ENCODE measurements around the gene TMEM178B.

TMEM178B gene

GRCh38 chr7:141231018-141231792, 157.3 kb downstream of the TMEM178B start:
- H3K9me3 ChIP-seq (ENCODE audit: control insufficient read depth, low read length) = no peaks in the 10 kb centered on the region
- H3K4me1 ChIP-seq (ENCODE audit: control insufficient read depth, insufficient read depth, low read length) = no peaks in the 10 kb centered on the region
- peaks cover 30% of the 10 kb centered on the region for H3K27me3 ChIP-seq (replicated peaks; ENCODE audit: control insufficient read depth, insufficient read depth, low read length)
- DNase-seq (ENCODE audit: low read depth) = peak; percentile 39
- H3K4me3 ChIP-seq (ENCODE audit: low read length) = no peak overlapping the region
- no peak overlapping the region for H3K9ac ChIP-seq (ENCODE audit: low read length)
- no peaks in the 10 kb centered on the region for H3K36me3 ChIP-seq (ENCODE audit: control insufficient read depth, insufficient read depth, low read length, severe bottlenecking)

- H3K9me3 ChIP-seq (ENCODE audit: control insufficient read depth, low read length) = no peaks in the 10 kb centered on the region
- H3K9ac ChIP-seq (ENCODE audit: low read length) = no peak overlapping the region
- H3K27me3 ChIP-seq (replicated peaks; ENCODE audit: control insufficient read depth, insufficient read depth, low read length) = peaks cover 32% of the 10 kb centered on the region
- H3K4me3 ChIP-seq (ENCODE audit: low read length) = no peak overlapping the region
- H3K36me3 ChIP-seq (ENCODE audit: control insufficient read depth, insufficient read depth, low read length, severe bottlenecking) = no peaks in the 10 kb centered on the region
- no peaks in the 10 kb centered on the region for H3K4me1 ChIP-seq (ENCODE audit: control insufficient read depth, insufficient read depth, low read length)
- no peak for DNase-seq (ENCODE audit: low read depth)
Measured at GRCh38 chr7:141232286-141233051, 158.6 kb downstream of the TMEM178B start.

DNA sequence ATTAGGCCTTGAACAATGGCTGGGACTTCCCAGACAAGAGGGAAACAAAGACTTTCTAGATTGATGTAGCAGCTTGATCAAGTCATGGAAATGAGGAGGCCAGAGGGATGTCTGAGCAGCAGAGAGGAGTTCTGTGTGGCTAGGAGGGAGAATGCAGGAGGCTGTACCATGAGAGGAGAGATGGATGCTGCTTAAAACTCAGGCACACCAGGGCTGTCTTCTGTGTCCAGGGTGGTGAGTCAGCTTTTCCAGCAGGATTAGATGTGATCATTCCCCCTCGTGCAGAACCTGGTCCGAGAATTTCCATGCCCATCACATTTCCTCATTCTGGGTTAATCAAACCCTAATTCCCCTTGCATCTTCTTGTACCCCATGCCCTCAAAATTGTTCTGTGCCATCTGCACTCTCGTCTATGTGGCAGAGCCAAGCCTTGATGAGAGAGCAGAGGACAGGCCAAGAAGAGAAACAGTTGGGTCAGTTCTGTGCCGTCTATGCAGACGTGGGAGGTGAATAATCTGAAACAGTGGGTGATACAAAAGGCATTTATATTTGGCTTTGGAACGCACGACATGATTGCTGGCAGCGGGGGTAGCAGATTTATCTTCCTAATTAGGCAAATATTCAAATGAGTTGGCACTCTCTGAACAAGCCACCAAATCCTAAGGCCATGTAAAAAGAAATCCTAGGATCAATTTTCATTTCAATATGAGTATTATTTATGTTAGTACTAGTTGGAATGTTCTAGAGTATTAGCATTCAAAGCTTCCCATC, 160.7 kb downstream of the TMEM178B start:
- Histone ChIP-seq H3K9ac (ENCODE audit: low read length) (no peak overlapping the region), H3K4me3 (ENCODE audit: low read length) (no peak overlapping the region), H3K4me1 (ENCODE audit: control insufficient read depth, insufficient read depth, low read length) (no peaks in the 10 kb centered on the region), H3K27me3 (replicated peaks; ENCODE audit: control insufficient read depth, insufficient read depth, low read length) (peaks cover 29% of the 10 kb centered on the region), H3K36me3 (ENCODE audit: control insufficient read depth, insufficient read depth, low read length, severe bottlenecking) (no peaks in the 10 kb centered on the region), H3K9me3 (ENCODE audit: control insufficient read depth, low read length) (no peaks in the 10 kb centered on the region)
- DNase-seq (ENCODE audit: low read depth) = no peak

DNA sequence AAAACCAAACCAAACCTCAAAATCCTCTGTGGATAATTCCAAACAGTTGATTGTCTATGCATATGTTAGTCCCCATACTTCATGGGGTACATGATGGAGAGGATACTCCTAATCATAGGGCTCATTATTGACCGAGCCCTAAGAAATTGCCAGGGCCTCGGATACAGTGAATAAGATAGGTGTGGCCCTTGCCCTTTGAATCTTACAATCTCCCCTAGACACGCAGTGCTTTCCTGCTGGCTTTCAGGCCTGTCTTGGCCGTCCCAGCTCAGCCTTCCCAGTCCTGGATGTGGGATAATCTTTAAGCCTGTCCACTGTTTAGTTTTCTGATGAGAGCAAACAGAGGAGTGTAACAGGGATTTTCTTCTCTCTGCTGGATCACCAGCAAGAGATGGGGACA, 161.8 kb downstream of the TMEM178B start:
- H3K4me3 ChIP-seq (ENCODE audit: low read length) = no peak overlapping the region
- H3K27me3 ChIP-seq (replicated peaks; ENCODE audit: control insufficient read depth, insufficient read depth, low read length) = peaks cover 29% of the 10 kb centered on the region
- no peaks in the 10 kb centered on the region for H3K4me1 ChIP-seq (ENCODE audit: control insufficient read depth, insufficient read depth, low read length)
- H3K9ac ChIP-seq (ENCODE audit: low read length) = no peak overlapping the region
- no peaks in the 10 kb centered on the region for H3K36me3 ChIP-seq (ENCODE audit: control insufficient read depth, insufficient read depth, low read length, severe bottlenecking)
- no peak for DNase-seq (ENCODE audit: low read depth)
- no peaks in the 10 kb centered on the region for H3K9me3 ChIP-seq (ENCODE audit: control insufficient read depth, low read length)

- no peaks in the 10 kb centered on the region for H3K9me3 ChIP-seq (ENCODE audit: control insufficient read depth, low read length)
- no peaks in the 10 kb centered on the region for H3K36me3 ChIP-seq (ENCODE audit: control insufficient read depth, insufficient read depth, low read length, severe bottlenecking)
- no peak overlapping the region for H3K9ac ChIP-seq (ENCODE audit: low read length)
- H3K4me3 ChIP-seq (ENCODE audit: low read length) = no peak overlapping the region
- peaks cover 14% of the 10 kb centered on the region for H3K27me3 ChIP-seq (replicated peaks; ENCODE audit: control insufficient read depth, insufficient read depth, low read length)
- DNase-seq (ENCODE audit: low read depth) = no peak
- H3K4me1 ChIP-seq (ENCODE audit: control insufficient read depth, insufficient read depth, low read length) = no peaks in the 10 kb centered on the region
Measured at GRCh38 chr7:141238596-141239243, 164.9 kb downstream of the TMEM178B start.

- Histone ChIP-seq H3K9me3 (ENCODE audit: control insufficient read depth, low read length) (no peaks in the 10 kb centered on the region), H3K36me3 (ENCODE audit: control insufficient read depth, insufficient read depth, low read length, severe bottlenecking) (no peaks in the 10 kb centered on the region), H3K4me1 (ENCODE audit: control insufficient read depth, insufficient read depth, low read length) (no peaks in the 10 kb centered on the region), H3K9ac (ENCODE audit: low read length) (no peak overlapping the region), H3K4me3 (ENCODE audit: low read length) (no peak overlapping the region), H3K27me3 (replicated peaks; ENCODE audit: control insufficient read depth, insufficient read depth, low read length) (peaks cover 6% of the 10 kb centered on the region)
- no peak for DNase-seq (ENCODE audit: low read depth)
Measured at GRCh38 chr7:141239661-141240060, 165.8 kb downstream of the TMEM178B start.

GRCh38 chr7:141242568-141242967, 168.7 kb downstream of the TMEM178B start:
- H3K9me3 ChIP-seq (ENCODE audit: control insufficient read depth, low read length) = no peaks in the 10 kb centered on the region
- no peak overlapping the region for H3K4me3 ChIP-seq (ENCODE audit: low read length)
- no peak overlapping the region for H3K9ac ChIP-seq (ENCODE audit: low read length)
- H3K36me3 ChIP-seq (ENCODE audit: control insufficient read depth, insufficient read depth, low read length, severe bottlenecking) = no peaks in the 10 kb centered on the region
- H3K4me1 ChIP-seq (ENCODE audit: control insufficient read depth, insufficient read depth, low read length) = no peaks in the 10 kb centered on the region
- H3K27me3 ChIP-seq (replicated peaks; ENCODE audit: control insufficient read depth, insufficient read depth, low read length) = no peaks in the 10 kb centered on the region
- DNase-seq (ENCODE audit: low read depth) = no peak

DNA sequence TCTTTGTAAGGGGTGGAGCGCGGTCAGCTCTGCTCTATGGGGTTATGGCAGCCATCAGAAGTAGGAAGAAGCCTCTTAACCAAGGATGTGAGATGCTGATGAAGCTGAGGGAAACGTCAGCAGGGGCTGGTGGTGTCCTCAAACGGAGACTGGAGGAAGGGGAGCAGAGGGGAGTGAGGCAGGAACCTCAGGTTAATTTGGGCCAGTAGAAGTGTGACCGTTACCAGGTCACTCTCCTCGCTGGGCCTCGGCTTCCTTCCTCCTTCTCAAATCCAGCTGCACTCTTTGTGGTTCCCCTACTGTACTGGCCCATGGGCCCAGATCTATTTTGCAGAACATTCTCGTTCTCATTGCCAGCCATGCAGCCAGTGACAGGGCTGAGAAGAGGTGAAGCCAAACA, 169.5 kb downstream of the TMEM178B start:
- no peaks in the 10 kb centered on the region for H3K9me3 ChIP-seq (ENCODE audit: control insufficient read depth, low read length)
- DNase-seq (ENCODE audit: low read depth) = no peak
- no peak overlapping the region for H3K4me3 ChIP-seq (ENCODE audit: low read length)
- H3K9ac ChIP-seq (ENCODE audit: low read length) = no peak overlapping the region
- no peaks in the 10 kb centered on the region for H3K4me1 ChIP-seq (ENCODE audit: control insufficient read depth, insufficient read depth, low read length)
- H3K27me3 ChIP-seq (replicated peaks; ENCODE audit: control insufficient read depth, insufficient read depth, low read length) = no peaks in the 10 kb centered on the region
- H3K36me3 ChIP-seq (ENCODE audit: control insufficient read depth, insufficient read depth, low read length, severe bottlenecking) = no peaks in the 10 kb centered on the region

GRCh38 chr7:141244435-141244834, 170.6 kb downstream of the TMEM178B start:
- H3K27me3 ChIP-seq (replicated peaks; ENCODE audit: control insufficient read depth, insufficient read depth, low read length) = no peaks in the 10 kb centered on the region
- H3K4me1 ChIP-seq (ENCODE audit: control insufficient read depth, insufficient read depth, low read length) = no peaks in the 10 kb centered on the region
- H3K9me3 ChIP-seq (ENCODE audit: control insufficient read depth, low read length) = no peaks in the 10 kb centered on the region
- DNase-seq (ENCODE audit: low read depth) = no peak
- no peak overlapping the region for H3K4me3 ChIP-seq (ENCODE audit: low read length)
- no peaks in the 10 kb centered on the region for H3K36me3 ChIP-seq (ENCODE audit: control insufficient read depth, insufficient read depth, low read length, severe bottlenecking)
- H3K9ac ChIP-seq (ENCODE audit: low read length) = no peak overlapping the region

GRCh38 chr7:141246426-141246825, 172.6 kb downstream of the TMEM178B start:
- DNase-seq (ENCODE audit: low read depth) = no peak
- Histone ChIP-seq H3K4me1 (ENCODE audit: control insufficient read depth, insufficient read depth, low read length) (no peaks in the 10 kb centered on the region), H3K9ac (ENCODE audit: low read length) (no peak overlapping the region), H3K36me3 (ENCODE audit: control insufficient read depth, insufficient read depth, low read length, severe bottlenecking) (no peaks in the 10 kb centered on the region), H3K4me3 (ENCODE audit: low read length) (no peak overlapping the region), H3K9me3 (ENCODE audit: control insufficient read depth, low read length) (no peaks in the 10 kb centered on the region), H3K27me3 (replicated peaks; ENCODE audit: control insufficient read depth, insufficient read depth, low read length) (no peaks in the 10 kb centered on the region)

DNA sequence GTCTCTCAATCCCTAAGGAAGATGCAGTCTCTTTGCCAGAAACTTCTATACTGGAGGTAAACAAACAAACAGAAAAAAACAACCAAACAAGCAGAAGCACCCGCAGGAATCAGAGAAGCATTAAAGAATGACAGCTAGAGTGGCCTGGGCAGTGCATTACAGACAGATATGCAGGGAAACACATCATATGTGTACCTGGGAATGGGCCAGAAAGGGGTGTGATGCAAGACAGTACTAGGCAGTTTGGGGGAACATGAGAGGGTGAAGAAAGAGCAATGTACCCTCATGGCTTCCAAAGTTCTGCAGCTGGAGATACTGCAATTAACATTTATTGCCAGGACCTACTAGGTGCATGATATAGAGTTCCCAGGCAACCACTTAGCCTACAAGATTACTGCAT, 177.3 kb downstream of the TMEM178B start:
- H3K4me1 ChIP-seq (ENCODE audit: control insufficient read depth, insufficient read depth, low read length) = no peaks in the 10 kb centered on the region
- H3K9ac ChIP-seq (ENCODE audit: low read length) = no peak overlapping the region
- no peak for DNase-seq (ENCODE audit: low read depth)
- H3K27me3 ChIP-seq (replicated peaks; ENCODE audit: control insufficient read depth, insufficient read depth, low read length) = peaks cover 7% of the 10 kb centered on the region
- H3K4me3 ChIP-seq (ENCODE audit: low read length) = no peak overlapping the region
- no peaks in the 10 kb centered on the region for H3K9me3 ChIP-seq (ENCODE audit: control insufficient read depth, low read length)
- no peaks in the 10 kb centered on the region for H3K36me3 ChIP-seq (ENCODE audit: control insufficient read depth, insufficient read depth, low read length, severe bottlenecking)
